Left renal pelvis (tissue), 4 donors: ENCODE measurements around the gene ITM2B. TPM values are rescaled to one million over a fixed set of nuclear protein-coding genes. Genes with fewer than 3 reads are reported as not detected.

Source experiments
- DNase-seq, 4 donors: peaks; one replicate each; pipeline ENCODE4 v3.0.0-alpha.2; 2013; ENCODE audit warnings: low read depth in 4 of 4, low spot score in 3 of 4
- polyA plus RNA-seq, 4 donors: library from polyadenylated mRNA; unstranded; fragments of 120-200 nt; gene quantifications; one replicate each; pipeline ENCODE4 v1.2.1, GENCODE V29; 2013; ENCODE audit not compliant: insufficient read length in 4 of 4

The ITM2B gene
- polyA plus RNA-seq, 4 donors, result 952 to 1,962 (median 1,470) TPM

DNA sequence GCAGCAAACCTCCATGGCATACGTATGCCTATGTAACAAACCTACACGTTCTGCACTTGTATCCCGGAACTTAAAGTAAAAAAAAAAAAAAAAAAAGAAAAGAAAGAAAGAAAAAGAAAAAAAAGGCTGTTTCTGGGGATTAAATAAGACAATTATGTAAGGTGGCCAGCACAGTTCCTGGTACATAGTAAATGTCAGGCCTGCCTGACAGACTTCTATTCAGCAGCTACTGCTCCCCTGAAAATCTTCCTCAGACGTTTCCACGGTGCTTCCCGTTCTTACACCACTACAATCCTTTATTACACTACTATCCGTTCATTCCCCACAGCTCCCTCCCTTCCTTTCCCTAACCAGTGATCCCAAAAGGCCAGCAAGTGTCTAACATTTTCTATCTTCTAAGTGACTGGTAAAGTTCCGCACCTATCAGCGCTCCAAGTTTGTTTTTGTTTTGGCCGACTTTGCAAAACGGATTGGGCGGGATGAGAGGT is 69.9 kb downstream of the ITM2B start:
- no peak for DNase-seq

DNA sequence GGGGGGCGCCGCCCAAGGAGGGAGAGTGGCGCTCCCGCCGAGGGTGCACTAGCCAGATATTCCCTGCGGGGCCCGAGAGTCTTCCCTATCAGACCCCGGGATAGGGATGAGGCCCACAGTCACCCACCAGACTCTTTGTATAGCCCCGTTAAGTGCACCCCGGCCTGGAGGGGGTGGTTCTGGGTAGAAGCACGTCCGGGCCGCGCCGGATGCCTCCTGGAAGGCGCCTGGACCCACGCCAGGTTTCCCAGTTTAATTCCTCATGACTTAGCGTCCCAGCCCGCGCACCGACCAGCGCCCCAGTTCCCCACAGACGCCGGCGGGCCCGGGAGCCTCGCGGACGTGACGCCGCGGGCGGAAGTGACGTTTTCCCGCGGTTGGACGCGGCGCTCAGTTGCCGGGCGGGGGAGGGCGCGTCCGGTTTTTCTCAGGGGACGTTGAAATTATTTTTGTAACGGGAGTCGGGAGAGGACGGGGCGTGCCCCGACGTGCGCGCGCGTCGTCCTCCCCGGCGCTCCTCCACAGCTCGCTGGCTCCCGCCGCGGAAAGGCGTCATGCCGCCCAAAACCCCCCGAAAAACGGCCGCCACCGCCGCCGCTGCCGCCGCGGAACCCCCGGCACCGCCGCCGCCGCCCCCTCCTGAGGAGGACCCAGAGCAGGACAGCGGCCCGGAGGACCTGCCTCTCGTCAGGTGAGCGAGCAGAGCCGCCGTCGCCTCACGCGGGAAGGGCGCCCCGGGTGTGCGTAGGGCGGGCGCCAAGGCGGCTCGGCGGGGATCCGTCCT is 70.5 kb downstream of the ITM2B start, which contains the start of gene RB1:
Gene RB1 (plus strand): TSS at position 393 of the 784 bp plus-strand sequence. CDS start 162 bp downstream, at position 555.
- DNase-seq, result peak; percentile 69 to 81 (median 76)

DNA sequence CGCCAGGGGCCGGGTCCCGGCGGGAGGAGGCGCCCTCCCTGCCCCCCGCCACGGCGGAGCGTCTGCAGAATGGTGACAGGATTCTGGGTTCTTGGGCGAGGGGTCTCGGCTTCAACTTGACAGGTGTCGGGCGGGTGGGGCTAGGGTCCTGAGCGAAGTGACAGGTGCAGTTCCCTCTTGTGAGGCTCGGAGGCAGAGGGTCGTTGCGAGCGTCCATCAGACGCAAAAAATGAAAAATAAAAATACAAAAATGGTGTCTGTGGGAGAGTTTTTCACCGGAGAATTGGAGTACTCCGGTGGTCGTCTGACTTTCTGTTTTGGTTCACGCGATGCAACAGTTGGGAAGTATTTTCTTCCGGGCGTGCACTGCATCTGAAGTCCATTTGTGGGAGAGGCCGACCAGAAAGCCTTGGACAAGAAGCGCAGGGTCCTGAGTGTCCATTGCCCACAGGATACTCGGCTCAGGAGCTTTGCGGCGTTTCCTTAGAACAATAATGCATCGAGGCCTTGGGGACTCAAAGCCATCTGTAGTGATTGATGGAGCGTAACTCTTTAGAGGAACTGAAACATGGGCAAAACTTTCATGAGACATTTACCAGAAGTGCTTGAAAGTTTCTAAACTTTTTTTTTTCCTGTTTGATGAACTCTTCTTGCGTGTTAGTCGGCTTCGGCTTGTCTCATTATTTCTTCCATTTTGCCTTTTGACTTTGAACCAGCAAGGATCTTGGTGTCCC is 71.3 kb downstream of the ITM2B start:
- no peak for DNase-seq

DNA sequence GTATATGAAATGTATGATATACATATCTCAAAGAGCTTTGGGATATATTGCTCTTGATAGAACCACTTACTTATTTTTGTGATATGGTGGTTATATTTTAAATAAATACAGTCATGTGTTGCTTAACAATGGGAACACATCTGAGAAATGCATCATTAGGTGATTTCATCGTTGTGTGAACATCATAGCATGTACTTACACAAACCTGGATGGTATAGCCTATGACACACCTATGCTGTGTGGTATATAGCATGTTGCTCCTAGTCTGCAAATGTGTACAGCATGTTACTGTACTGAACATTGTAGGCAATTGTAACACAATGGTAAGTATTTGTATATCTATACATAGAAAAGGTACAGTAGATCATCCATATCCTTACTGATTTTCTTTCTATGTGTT is 78.2 kb downstream of the ITM2B start:
- DNase-seq, result no peak

DNA sequence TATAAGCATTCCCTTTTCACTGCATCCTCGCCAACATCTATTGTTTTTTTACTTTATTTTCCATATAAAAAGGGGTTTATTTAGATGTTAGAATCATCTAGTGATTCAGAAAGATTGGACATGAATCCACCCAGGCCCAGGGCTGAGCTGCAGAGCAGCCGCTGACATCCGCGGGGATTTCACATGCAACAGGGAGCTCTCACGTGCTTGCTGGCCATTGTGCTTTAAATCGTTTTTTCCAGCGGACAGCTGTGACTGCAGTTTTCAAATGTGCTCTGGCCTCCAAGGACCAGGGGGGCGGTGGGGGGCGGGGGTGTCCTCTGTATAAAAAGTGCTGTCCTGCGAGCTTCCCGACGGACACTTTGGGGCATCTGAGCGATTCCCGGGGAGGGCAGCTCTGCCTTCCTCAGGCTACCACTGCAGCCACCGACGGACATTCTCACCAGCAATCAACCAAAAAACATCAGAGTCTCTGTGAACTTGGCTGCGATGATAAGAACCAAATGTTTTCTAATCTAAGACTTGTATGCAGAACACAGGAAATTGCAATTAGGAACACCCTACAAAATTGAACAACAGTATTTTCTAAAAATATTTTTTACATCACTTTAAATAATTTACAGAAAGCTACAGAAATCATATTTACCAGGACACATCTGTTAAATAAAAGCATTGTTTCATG is 83.1 kb downstream of the ITM2B start:
- no peak for DNase-seq

DNA sequence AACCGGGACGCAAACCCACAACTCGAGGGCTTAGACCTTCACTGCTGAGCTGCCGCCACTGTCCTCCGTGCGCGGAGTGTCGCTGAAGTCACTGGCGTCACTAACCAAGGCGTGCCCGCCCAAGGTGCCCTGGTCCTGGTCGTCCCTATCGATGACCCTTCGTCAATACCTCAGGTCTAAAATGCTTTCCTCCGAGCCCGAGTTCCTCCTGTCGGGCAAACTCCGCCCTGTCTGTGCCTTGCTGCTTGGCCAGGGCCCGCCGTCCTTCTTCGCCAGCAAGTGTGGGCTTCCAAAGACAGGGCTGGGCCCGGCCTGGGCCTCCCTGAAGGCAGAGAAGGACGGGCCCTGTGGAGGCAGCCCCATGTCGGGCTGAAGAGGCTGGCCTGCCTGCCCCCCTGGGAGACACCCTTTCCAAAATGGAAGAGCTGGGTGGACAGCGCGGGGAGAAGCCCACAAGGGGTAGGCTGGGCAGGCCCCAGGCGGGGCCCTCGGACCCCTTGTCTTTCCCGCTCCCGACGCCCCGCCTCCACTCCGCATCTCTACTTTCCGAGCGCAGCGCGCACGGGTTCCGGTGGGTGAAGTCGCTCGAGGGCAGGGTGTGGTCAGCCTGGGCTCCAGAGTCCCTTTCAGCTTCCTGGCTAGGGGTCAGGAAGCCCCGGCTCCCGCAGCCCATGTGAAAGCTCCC is 84.0 kb downstream of the ITM2B start:
- no peak for DNase-seq

DNA sequence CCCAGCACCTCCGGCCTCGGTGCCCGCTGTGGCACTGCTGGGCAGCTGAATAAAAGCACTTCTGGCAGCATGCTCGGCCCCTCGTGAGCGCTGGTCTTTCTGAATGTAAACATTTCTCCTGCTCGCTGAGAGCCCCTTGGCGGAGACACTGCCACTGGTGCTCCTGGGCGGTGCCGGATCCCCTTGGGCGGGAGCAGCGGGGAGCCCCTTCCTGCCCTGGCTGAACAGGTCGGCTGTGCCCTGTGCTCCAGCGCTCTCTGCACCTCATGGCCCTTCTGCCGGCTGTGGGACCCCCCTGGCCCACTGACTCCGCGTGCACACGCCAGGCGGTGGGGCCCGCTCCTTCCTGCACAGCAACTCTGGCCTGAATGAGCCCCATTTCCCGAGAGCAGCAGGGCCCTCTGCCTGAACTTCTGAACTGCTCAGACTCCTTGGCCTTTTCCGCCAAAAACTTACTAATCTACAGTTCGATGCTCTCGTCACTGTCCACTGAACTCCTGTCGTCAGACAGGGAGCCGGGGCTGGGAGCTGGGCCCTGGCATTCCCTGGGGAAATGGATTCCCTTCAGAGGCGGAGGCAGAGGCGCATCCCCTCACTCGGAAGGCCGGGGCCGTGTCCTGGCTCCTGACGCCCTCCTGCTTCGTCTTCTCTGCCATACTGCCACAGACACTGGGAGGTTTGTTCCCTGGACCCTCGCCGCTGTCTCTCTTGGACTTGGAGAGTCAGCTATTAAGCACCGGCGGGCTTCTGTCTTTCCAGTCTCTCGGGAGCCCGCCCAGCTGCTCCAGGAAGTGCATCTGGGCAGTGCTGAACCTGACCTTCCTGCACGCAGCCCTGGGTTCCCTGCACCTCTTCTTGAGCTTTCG is 84.7 kb downstream of the ITM2B start:
- DNase-seq, result no peak

DNA sequence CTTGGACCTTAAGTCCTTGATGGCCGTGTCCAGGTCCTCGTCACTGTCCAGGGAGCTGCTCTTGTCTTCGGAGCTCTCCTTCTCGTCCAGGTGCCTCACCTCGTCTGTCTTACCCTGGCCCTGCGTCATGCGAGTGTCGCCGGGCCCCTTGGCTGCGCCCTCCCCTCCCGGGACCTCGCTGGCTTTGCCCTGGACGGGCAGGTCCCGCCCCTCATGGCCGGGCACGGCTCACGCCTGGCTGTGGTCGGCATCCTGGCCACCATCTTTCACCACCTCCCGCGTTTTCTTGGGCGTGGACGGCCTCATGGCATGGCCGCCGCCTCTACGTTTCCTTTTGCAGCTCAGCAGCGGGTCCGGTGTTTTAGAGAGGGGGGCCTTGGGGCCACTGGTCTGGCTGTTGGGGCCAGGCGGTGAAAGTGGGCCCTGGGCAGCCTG is 85.4 kb downstream of the ITM2B start:
- DNase-seq, result no peak

DNA sequence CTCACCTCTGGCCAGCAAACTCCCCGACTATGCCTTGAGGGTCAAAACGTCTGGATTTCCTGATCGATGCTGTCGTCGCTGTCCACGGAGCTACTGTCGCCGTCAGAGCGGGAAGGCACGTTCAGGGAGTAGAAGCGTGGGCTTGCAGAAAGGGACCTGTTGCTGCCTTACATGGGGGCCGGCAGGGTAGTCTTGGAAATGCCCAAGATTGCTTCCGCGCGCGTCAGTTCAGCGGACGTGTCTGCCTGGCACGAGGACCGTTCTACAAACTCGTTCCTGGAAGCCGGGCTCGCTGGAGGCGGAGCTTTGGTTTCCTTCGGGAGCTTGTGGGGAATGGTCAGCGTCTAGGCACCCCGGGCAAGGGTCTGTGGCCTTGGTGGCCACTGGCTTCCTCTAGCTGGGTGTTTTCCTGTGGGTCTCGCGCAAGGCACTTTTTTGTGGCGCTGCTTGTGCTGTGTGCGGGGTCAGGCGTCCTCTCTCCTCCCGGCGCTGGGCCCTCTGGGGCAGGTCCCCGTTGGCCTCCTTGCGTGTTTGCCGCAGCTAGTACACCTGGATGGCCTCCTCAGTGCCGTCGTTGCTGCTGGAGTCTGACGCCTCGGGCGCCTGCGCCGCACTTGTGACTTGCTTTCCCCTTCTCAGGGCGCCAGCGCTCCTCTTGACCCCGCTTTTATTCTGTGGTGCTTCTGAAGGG is 86.0 kb downstream of the ITM2B start:
- DNase-seq, result no peak

Other genes with a start within 250 kb of the ITM2B start
- 100 to 1,000 TPM in 2 of 4 donors, 10 to 100 TPM in 2; 68.4 to 110 (median 91.6) TPM for gene SUCLA2, start 231.9 kb upstream of the ITM2B start, polyA plus RNA-seq
- 10 to 100 TPM; 17.4 to 31.5 (median 26.7) TPM for gene NUDT15, start 195.5 kb upstream of the ITM2B start, polyA plus RNA-seq
- gene MED4, start 138.1 kb upstream of the ITM2B start, polyA plus RNA-seq, result 100 to 1,000 TPM in 1 of 4 donors, 10 to 100 TPM in 3; 75.7 to 114 (median 92.5) TPM
- gene RB1, start 70.5 kb downstream of the ITM2B start, polyA plus RNA-seq, result 10 to 100 TPM; 37.7 to 56.3 (median 47.2) TPM
- gene LPAR6, start 179.9 kb downstream of the ITM2B start, polyA plus RNA-seq, result 10 to 100 TPM; 34.7 to 76.8 (median 51.0) TPM